Natural killer cell (primary cell): ENCODE results near the gene SLC12A8. TPM values are rescaled to one million over a fixed set of nuclear protein-coding genes. Genes with fewer than 3 reads are reported as not detected.

ENCODE experiments used
- ATAC-seq, 3 donors: fragments of 150-1000 bp in 2 of 3; fragments of 200-7000 bp in 1 of 3; cut with Tn5 transposase; 1 replicate in 1 of 3; 2 replicates in 2 of 3; pipeline ENCODE4 v1.10.0; 2021; ENCODE audit warnings: mild to moderate bottlenecking in 2 of 3, moderate library complexity in 2 of 3
- DNase-seq, 2 donors: peaks; one replicate each; pipeline versions ENCODE4 v3.0.0 to v3.0.0-alpha.2; 2013 to 2021; ENCODE audit warnings: mixed read lengths in 1 of 2
- H3K27ac ChIP-seq: one replicate; pipeline ENCODE4 v1.5.1; 2013; ENCODE audit warnings: mild to moderate bottlenecking, low read length
- H3K27me3 ChIP-seq: one replicate; pipeline ENCODE4 v1.6.1; 2013; ENCODE audit warnings: low read length; ENCODE audit not compliant: control insufficient read depth, insufficient read depth
- H3K36me3 ChIP-seq: one replicate; pipeline ENCODE4 v1.6.1; 2013; ENCODE audit warnings: low read length; ENCODE audit not compliant: control insufficient read depth, insufficient read depth
- H3K4me1 ChIP-seq: one replicate; pipeline ENCODE4 v1.6.1; 2013; ENCODE audit warnings: low read length; ENCODE audit not compliant: control insufficient read depth, insufficient read depth
- H3K4me3 ChIP-seq: one replicate; pipeline ENCODE4 v1.5.1; 2013; ENCODE audit warnings: low read length
- H3K9me3 ChIP-seq: one replicate; pipeline ENCODE4 v1.6.1; 2013; ENCODE audit warnings: low read length; ENCODE audit not compliant: control insufficient read depth, insufficient read depth
- H3K27ac Mint-ChIP-seq, 2 donors: one replicate each; pipeline ENCODE4 v1.8.0; 2022; ENCODE audit warnings: mild to moderate bottlenecking in 2 of 2, mixed read lengths in 2 of 2, moderate library complexity in 1 of 2
- H3K27me3 Mint-ChIP-seq, 2 donors: one replicate each; pipeline ENCODE4 v1.8.0; 2022; ENCODE audit warnings: low read depth in 2 of 2, mixed read lengths in 2 of 2
- H3K36me3 Mint-ChIP-seq: one replicate; pipeline ENCODE4 v1.8.0; 2022; ENCODE audit warnings: mixed read lengths
- H3K4me1 Mint-ChIP-seq, 2 donors: one replicate each; pipeline ENCODE4 v1.8.0; 2022; ENCODE audit warnings: mixed read lengths in 2 of 2
- H3K4me3 Mint-ChIP-seq: one replicate; pipeline ENCODE4 v1.8.0; 2022; ENCODE audit warnings: mild to moderate bottlenecking, moderate library complexity, mixed read lengths
- H3K9me3 Mint-ChIP-seq, 2 donors: one replicate each; pipeline ENCODE4 v1.8.0; 2022; ENCODE audit warnings: mixed read lengths in 2 of 2
- CTCF ChIP-seq: fragments of 200-600 bp; IDR thresholded peaks from one replicate; pipeline ENCODE4 v1.8.0; 2022; ENCODE audit warnings: antibody characterized with exemption
- WGBS: methylation state at CpG from one replicate; pipeline ENCODE4 v1.1.7; 2013; ENCODE audit warnings: missing lambda C conversion rate; ENCODE audit not compliant: insufficient coverage; 5-methylcytosine and 5-hydroxymethylcytosine counted together
- intact Hi-C: fragments of 100-400 bp; cut with micrococcal nuclease; formaldehyde crosslinking; loops from one replicate; pipeline ENCODE4 v1.14.2; 2022
- total RNA-seq, 4 donors: library from RNA; stranded (reverse); fragments of 120-200 nt in 1 of 4; gene quantifications; one replicate each; pipeline versions ENCODE4 v1.2.3 to v1.2.4, GENCODE V29; 2013 to 2022

SLC12A8 gene
- total RNA-seq, 3 donors from 2014 or later (not counting 1 experiment from before 2014, with no cell fraction given): 0.25 to 1.4 (median 0.61) TPM

- DNase-seq: no peak
- no peak overlapping the region for H3K4me3 ChIP-seq
- intact Hi-C loops: no loop called here
- Mint-ChIP-seq H3K4me3 (no peak overlapping the region), H3K27ac (no peak overlapping the region), H3K27me3 (no peaks in the 10 kb centered on the region), H3K4me1 (peaks cover 0 to 7% of the 10 kb centered on the region in 2 donors), H3K36me3 (no peaks in the 10 kb centered on the region), H3K9me3 (no peaks in the 10 kb centered on the region)
- peaks cover 3% of the 10 kb centered on the region for H3K4me1 ChIP-seq
- H3K27me3 ChIP-seq: no peaks in the 10 kb centered on the region
- ATAC-seq: no peak
- WGBS: 62% methylated on average over 5 of the region's 5 CpGs
- no peaks in the 10 kb centered on the region for H3K9me3 ChIP-seq
- no peak overlapping the region for H3K27ac ChIP-seq
- H3K36me3 ChIP-seq: no peaks in the 10 kb centered on the region
- TF ChIP-seq CTCF: no peak
Measured at GRCh38 chr3:125194849-125195601, 17.5 kb downstream of the SLC12A8 start.

- Histone ChIP-seq H3K27me3 (no peaks in the 10 kb centered on the region), H3K9me3 (no peaks in the 10 kb centered on the region), H3K27ac (no peak overlapping the region), H3K4me1 (peaks cover 3% of the 10 kb centered on the region), H3K4me3 (no peak overlapping the region), H3K36me3 (no peaks in the 10 kb centered on the region)
- no peak for TF ChIP-seq CTCF
- intact Hi-C loops: no loop called here
- Mint-ChIP-seq H3K27me3 (no peaks in the 10 kb centered on the region), H3K9me3 (no peaks in the 10 kb centered on the region), H3K4me3 (no peak overlapping the region), H3K27ac (no peak overlapping the region), H3K36me3 (no peaks in the 10 kb centered on the region), H3K4me1 (peaks cover 0 to 7% of the 10 kb centered on the region in 2 donors)
- DNase-seq: no peak
- WGBS: 89% methylated on average over 7 of the region's 7 CpGs
- ATAC-seq: no peak
Measured at GRCh38 chr3:125194061-125194848, 18.3 kb downstream of the SLC12A8 start.

GRCh38 chr3:125192190-125193035 lies 20.1 kb downstream of the SLC12A8 start:
- TF ChIP-seq CTCF: no peak
- ATAC-seq (no peak), DNase-seq (no peak)
- no peaks in the 10 kb centered on the region for H3K9me3 ChIP-seq
- no peaks in the 10 kb centered on the region for H3K36me3 ChIP-seq
- peaks cover 3% of the 10 kb centered on the region for H3K4me1 ChIP-seq
- H3K4me3 ChIP-seq: no peak overlapping the region
- intact Hi-C loops: no loop called here
- Mint-ChIP-seq H3K27ac (no peak overlapping the region), H3K9me3 (no peaks in the 10 kb centered on the region), H3K4me1 (peaks cover 0 to 7% of the 10 kb centered on the region in 2 donors), H3K4me3 (no peak overlapping the region), H3K27me3 (no peaks in the 10 kb centered on the region), H3K36me3 (no peaks in the 10 kb centered on the region)
- no peaks in the 10 kb centered on the region for H3K27me3 ChIP-seq
- no peak overlapping the region for H3K27ac ChIP-seq
- 77% methylated on average over 12 of the region's 12 CpGs for WGBS
